ENCODE data around the gene S100A13.

DNA sequence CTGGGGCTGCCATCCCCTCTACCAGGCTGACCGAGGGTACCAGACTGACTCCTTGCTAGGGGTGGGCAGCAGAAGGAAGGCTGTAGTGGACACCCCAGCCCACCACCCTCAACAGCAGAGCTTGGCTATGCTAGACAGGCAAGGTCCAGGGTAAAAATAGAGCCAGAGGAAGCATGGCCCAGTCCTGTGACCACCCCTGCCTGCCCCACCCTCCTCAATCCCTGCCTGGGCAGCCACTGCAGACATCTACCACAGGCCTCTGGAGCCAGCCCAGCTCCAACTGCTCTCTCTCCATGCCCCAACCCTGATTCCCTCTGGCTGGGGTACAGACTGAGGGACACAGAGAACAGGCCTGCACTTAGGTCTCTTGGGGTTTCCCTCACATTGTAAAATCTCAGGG is 2.7 kb upstream of the S100A13 start:
- TF ChIP-seq CREB1 (IDR thresholded peaks at IDR 0.05), result no peak
- TF ChIP-seq CREB1 (CRISPR knock-in tag; IDR thresholded peaks at IDR 0.05), result no peak
- TF ChIP-seq SMAD3 (CRISPR knock-in tag; conservative IDR thresholded peaks at IDR 0.05), result no peak
- no peak for TF ChIP-seq BDP1 (IDR thresholded peaks at IDR 0.05; ENCODE audit: insufficient read depth, insufficient read length)
- TF ChIP-seq, protein P1, sequence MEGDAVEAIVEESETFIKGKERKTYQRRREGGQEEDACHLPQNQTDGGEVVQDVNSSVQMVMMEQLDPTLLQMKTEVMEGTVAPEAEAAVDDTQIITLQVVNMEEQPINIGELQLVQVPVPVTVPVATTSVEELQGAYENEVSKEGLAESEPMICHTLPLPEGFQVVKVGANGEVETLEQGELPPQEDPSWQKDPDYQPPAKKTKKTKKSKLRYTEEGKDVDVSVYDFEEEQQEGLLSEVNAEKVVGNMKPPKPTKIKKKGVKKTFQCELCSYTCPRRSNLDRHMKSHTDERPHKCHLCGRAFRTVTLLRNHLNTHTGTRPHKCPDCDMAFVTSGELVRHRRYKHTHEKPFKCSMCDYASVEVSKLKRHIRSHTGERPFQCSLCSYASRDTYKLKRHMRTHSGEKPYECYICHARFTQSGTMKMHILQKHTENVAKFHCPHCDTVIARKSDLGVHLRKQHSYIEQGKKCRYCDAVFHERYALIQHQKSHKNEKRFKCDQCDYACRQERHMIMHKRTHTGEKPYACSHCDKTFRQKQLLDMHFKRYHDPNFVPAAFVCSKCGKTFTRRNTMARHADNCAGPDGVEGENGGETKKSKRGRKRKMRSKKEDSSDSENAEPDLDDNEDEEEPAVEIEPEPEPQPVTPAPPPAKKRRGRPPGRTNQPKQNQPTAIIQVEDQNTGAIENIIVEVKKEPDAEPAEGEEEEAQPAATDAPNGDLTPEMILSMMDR (IDR thresholded peaks at IDR 0.05 in 2 of 3, conservative IDR thresholded peaks at IDR 0.05 in 1 of 3; ENCODE audit: insufficient read depth in 2 of 3, low read depth in 1 of 3, low read length in 3 of 3), result no peak

Data from K562 (cell line).